GM21737 (cell line): ENCODE results near the gene SH2D6.
"Not testable (repeated sequence)": the region's sequence is repeated elsewhere in the genome, so short reads cannot be mapped to it uniquely, and the experiment has no call there.

ENCODE experiments used
- ATAC-seq: cut with Tn5 transposase; IDR thresholded peaks from one replicate; pipeline ENCODE4 v1.9.1; 2021; ENCODE audit warnings: mild to moderate bottlenecking, moderate library complexity; ENCODE audit not compliant: unreplicated experiment

Gene SH2D6

DNA sequence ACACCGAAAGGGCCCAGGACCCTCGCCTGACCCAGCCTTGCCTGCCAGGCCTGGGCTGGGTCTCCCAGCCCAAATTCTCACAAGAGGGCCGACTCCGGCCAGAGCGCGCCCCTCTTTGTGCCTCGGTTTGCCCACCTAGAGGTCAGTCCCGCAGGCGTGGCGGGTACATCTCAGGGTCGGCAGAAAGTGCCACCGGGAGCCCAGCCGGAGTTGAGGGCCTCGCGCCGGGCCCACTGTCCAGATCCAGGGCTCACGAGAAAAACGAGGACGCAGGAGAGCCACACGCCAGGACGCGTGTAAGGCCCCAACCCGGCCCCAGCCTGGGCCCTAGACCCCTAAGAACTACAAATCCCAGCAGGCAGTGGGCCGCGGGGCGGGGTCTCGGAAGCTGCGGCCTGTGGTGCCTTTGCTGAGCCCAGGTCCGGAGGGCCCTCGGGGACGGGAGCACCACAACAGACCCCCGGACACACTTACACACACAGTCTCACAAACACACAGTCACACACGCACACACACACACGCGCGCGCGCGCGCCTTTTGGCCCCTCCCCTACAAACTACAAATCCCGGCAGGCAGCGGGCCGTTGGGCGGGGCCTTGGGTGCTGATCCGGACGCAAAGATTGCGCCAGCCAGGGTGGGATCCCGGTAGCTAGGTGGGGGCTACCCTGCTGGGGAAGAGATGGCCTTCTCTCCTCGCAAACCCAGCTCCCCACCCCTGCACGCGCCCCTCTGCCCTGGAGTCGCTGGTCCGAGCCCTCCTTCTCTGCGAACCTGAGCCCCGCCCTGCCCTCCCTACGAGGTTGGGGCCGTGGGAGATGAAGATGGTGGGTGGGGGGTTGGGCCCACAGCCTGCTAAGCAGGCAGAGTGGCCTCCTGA, at the start of gene SH2D6:
Gene SH2D6 (plus strand): TSS at position 583 of the 877 bp plus-strand sequence. CDS start 10,752 bp downstream, outside the sequence.
- peak; percentile 80 for ATAC-seq

DNA sequence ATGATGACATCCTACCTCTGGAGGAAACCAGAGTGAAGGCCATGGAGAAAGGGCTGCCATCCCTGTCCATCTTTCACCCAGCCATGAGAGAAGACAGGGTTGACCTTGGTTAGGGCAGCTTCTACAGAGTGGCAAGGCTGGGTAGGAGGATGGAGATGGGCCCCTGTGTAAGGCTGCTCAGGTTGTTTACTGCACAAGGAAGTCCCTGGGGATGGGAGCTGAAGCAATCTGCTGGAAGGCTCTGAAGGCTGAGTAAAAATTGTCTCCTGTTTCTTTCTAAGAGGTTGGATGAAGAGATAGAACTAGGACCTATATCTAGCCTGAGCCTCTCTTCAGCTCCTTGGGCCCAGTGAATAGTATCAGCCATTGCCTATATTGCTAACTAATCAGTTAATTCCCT, 49.6 kb upstream of the SH2D6 start:
- no peak for ATAC-seq

DNA sequence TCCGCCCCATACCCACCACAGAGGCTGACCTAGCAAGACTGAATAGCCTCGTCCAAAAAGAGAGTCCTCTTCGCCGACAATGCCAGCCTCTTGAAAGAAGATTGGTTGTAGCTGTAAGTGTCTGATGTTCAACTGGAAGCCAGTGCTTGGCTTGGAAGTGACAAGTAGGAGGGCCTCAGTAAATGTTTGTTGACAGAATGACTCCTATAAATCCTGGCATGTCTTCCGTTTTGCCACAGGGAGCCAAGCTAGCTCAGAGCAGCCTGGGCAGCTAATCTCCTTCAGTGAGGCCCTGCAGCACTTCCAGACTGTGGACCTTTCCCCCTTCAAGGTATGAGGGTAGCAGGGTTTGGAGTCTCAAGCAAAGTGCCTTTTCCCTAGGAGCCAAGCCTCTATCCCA, 49.0 kb upstream of the SH2D6 start:
- ATAC-seq, result no peak

DNA sequence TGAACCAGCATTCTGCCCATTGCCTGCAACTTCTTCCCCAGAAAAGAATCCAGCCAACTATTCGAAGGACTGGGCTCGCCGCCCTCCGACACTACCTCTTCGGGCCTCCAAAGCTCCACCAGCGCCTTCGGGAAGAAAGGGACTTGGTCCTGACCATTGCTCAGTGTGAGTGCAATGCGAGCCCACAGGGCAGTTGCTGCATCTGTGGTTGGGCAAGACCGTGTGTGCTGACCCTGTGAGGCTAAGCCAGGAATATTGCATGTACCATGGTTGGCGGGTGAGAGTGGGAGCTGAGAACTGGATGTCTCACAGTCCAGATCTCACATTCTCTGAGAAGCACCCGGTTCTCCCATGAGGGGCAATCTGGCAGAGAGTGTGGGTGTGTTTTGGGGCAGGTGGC, 47.5 kb upstream of the SH2D6 start:
- no peak for ATAC-seq

DNA sequence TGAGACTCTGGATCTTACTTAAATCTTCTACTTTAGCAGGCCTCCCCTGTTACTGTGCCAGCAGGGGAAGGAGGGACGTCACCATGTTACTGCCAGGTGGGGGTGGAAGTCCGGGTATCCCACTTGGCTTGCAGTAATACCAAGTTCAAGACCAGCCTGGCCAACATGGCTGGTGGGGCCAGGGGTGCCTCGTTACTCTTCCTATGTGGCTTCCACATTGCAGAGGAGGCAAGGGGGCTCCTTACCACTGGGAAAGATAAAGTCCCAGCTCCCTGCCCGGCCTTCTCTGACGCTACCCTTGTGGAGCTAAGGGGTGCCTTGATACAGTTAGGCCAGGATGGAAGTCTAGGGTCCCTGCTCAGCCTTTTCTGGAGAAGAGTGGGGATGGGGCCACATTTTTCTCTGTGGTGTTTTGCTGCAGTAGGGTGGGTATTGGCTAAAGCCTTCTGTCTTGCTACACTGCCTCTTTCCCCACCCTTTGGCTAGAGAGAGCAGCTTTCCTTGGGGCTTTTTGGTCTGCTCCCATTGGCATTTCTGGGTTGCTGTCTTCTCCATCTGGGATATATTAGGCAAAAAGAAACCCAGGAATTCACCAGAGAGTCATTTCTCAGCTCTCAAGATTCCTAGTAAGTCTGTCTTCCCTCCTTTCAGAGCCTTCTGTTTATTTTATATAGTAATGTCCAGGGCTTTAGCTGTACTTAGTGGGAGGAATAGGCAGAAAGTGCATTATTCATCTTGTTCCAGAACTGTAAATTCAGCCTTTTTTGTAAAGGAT, 42.0 kb upstream of the SH2D6 start:
- ATAC-seq, result no peak

DNA sequence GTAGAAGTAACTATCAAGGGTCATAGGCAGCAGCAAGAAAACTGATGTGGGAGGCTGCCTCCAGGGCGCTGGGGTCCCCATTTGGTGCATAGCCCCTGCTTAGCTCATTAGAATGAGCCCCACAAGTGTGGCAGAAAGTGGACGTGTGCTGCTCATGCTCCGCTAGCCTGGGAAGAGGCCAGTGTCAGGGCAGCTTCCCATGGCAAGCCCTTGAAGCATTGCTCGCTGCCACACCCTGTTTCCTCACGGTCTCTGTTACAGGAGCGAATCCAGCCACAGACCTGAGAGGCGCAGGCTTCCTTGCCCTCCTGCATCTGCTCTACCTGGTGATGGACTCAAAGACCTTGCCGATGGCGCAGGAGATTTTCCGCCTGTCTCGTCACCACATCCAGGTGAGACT, 41.4 kb upstream of the SH2D6 start:
- no peak for ATAC-seq

DNA sequence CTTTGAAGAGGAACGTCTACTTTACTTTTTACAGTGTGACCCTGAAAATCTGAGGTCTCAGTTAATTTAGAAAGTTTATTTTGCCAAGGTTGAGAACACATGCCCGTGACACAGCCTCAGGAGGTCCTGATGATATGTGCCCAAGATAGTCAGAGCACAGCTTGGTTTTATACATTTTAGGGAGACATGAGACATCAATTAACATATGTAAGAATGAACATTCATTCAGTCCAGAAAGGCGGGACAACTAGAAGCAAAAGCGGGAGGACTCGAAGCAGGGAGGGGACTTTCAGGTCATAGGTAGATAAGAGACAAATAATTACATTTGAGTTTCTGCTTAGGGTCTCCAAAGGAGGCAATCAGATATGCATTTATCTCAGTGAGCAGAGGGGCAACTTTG, 40.3 kb upstream of the SH2D6 start:
- no peak for ATAC-seq

DNA sequence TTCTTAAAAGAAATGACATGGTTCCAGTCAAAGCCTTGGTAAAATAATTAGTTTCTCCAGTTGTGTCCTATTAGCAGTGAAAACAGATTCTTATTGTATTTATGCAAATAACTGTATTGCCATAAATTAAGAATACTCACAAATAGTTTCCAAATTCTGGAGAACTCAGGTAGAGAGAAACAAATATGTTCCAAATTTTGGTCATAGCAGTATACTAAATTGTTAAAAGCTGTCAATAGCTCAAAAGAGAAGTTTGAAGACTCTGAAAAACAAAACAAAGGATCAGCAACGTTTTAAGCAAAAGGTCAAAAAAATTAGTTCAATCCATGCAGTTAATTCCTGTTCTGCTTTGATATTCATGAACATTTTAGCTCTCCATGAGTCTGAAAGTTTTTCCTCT, 38.5 kb upstream of the SH2D6 start:
- no peak for ATAC-seq

DNA sequence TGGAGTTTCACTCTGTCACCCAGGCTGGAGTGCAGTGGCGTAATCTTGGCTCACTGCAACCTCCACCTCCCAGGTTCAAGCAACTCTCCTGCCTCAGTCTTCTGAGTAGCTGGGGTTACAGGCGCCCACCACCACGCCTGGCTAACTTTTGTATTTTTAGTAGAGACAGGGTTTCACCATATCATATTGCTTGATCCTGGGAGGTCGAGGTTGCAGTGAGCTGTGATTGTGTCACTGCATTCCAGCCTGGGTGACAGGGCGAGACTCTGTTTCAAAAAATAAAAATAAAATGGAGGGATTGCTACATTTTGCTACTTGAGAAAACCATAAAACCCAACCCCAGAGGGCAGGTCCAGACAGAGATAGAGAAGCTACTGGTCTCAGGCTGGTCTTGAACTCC, 35.4 kb upstream of the SH2D6 start:
- not testable (repeated sequence) for ATAC-seq

DNA sequence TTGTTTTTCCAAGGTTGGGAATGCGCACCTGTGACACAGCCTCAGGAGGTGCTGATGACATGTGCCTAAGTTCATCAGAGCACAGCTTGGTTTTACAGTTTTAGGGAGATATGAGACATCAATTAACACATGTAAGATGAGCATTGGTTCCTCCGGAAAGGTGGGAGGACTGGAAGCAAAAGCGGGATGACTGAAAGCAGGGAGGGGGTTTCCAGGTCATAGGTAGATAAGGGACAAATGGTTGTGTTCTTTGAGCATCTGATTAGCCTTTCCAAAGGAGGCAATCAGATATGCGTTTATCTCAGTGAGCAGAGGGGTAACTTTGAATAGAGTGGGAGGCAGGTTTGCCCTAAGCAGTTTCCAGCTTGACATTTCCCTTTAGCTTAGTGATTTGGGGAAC, 34.7 kb upstream of the SH2D6 start:
- ATAC-seq, result no peak

DNA sequence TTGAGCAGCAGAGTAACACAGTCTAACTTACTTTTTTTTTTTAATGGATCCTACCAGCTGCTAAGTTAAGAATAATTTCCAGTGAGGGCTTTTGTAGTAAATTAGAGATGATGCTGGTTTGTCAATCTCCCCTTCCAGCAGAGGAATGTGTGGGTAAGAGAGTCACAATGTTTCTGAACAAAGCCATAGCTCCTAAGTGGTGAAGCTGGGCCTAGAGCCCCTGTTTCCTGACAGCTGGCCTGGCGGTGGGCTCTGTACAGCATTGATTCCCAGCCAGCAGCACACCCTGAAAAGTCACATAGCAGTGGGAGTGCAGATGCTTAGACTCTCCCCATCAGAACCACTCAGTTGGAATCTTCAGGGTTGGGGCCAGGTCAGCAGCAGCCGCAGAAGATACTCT, 32.8 kb upstream of the SH2D6 start:
- ATAC-seq, result no peak

DNA sequence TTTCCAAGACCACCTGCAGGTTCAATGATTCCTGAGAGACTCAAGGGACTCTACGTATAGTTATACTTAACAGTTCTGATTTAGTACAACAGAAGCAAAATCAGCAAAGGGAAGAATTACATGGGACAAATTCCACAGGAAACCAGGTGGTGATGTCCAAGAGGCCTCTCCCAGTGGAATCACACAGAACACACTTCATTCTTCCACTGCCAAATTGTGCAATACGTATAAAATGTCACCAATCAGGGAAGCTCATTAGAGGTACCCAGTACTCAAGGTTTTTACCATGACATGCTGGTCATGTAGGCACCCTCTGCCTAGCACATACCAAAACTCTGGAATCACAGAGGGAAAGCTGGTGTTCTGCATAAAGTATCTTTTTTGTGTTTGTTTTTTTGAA, 30.8 kb upstream of the SH2D6 start:
- ATAC-seq, result no peak

DNA sequence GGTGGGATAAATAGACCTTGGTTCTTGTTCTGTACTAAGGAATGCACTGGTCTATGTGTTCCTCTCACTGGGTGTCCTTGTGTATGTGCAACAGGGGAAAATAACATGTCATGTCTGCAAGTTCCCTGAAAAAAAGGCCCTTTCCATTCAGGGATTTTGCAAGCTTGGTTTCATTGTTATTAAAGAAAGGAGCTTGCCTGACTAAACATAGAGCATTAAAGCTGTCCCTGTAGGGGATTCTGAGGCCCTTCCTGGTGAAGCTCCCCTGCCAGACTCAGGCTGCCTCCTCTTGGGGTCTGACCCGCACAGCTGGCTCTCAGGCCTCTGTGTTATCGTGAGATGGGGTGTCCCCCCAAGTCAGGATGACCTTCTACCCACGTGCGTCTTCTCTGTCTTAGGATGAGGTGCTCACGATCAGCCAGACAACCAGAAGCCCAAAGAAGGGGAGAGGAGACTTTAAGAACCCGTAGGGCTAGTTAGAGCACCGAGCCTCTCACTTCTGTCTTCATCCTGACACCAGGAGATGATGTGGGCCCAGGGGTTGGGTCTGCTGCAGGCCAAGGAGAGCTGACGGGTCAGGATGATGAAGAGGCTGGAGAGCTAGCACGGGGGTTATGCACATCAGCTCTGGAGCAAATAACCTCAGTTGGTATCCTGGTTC, 29.5 kb upstream of the SH2D6 start:
- no peak for ATAC-seq

DNA sequence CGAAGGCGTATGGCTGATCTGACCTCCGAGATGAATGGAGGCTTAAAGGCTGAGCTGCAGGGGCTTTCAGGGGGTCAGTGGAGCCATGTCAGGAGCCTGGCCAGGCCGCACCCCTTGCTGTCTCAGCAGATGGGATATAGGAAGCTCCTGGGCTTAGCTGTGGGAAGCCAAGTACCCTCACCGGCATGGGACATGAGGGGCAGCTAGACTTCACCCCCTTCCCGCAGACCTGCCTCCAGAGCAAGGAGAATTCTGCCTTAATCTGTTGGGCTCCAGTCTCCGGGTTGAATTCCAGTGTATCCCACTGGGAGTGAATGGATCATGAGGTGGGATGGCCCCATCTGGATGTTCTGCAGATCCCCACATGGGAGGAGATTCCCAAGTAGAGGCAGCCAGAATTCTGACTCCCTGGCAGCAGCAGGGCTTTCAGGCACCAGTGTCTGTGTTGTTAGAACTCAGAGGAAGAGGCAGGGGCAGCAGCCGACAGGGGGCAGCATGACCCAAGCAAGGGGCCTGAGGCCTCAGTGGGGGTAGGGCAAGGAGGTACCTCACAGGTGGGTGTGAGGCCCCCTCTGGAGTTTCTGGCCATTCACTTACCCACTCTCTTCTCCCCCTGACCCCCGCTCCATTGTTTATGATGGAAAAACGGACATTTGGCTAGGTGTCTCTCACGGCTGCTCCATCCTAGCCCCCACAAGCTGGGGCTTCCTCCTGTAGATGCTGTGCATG, 27.4 kb upstream of the SH2D6 start:
- ATAC-seq, result no peak

DNA sequence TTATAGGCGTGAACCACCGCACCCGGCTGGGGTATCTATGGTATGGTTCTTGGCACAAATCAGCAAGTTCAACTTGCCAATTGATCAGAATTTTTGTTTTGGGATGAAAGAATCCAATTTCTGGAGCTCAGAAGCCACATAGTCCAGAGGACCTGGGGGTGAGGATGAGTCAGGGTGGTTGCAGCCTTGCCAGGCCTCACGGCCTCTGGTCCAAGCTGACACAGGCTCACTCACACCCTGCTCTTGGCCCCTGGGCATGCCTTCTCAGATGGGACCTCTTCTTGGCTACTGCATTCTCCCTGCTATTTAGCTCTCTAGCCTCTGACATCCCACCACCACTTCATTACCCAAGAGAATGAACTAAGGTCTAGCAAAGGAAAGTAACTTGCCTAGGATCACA, 24.7 kb upstream of the SH2D6 start:
- ATAC-seq, result no peak

DNA sequence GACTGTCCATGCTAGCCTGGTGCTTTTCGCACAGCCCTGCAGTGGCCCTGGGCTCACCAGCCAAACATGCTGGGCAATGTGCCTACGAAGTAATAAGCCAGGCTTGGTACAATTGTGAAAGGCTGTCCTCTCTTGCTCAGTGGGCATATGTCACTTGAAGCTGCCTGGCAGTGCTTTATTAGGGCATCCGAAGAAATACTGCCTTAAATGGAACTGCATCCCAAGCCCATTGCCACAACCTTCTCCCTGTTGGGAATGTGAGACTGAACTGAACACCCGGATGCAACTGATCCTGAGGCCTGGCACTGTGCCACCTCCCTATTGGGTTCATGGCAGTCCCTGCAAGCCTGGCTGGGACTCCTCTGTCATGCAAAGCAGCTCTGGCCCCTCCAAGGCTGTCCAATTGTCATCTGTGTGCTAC, 24.2 kb upstream of the SH2D6 start:
- ATAC-seq, result no peak

DNA sequence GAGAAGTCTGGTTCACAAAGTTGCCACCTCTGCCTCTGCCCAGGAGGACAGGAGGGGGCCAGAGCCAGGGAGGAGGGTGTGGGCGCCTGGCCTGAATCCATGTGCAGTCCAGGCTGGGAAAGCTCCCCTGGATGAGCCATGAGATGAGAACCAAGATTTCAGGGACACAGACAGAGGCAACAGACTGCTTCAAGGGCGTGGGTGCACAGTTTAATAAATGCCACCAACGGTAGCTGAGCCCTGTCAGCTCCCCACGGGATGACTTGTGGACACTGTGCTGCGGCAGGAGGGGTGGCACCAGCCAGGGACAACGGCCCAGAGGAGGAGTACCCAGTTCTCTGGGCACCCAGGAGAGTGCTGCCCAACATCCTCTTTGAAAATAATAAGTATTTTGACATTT, 23.5 kb upstream of the SH2D6 start:
- ATAC-seq, result no peak

DNA sequence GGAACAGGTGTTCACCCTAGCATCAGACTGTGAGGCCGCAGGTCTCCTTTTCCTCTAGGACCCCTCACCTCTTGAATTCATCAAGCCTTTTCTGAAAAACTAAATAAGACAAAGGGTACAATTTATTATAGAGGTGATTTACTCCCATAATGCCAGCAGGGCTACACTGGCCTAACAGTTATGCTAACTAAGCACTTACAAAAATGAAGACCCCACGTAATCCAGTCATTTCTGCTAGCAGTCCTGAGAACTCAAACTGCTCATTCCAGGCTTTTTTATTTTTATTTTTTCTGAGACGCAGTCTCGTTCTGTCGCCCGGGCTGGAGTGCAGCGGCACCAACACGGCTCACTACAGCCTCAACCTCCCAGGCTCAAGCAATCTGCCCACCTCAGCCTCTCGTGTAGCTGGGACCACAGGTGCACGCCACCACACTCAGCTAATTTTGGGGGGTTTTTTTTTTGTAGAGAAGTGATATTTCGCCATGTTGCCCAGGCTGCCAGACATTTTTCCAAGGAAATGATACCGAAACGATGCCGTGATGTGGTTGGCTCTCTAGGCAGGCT, 22.5 kb upstream of the SH2D6 start:
- ATAC-seq, result no peak

DNA sequence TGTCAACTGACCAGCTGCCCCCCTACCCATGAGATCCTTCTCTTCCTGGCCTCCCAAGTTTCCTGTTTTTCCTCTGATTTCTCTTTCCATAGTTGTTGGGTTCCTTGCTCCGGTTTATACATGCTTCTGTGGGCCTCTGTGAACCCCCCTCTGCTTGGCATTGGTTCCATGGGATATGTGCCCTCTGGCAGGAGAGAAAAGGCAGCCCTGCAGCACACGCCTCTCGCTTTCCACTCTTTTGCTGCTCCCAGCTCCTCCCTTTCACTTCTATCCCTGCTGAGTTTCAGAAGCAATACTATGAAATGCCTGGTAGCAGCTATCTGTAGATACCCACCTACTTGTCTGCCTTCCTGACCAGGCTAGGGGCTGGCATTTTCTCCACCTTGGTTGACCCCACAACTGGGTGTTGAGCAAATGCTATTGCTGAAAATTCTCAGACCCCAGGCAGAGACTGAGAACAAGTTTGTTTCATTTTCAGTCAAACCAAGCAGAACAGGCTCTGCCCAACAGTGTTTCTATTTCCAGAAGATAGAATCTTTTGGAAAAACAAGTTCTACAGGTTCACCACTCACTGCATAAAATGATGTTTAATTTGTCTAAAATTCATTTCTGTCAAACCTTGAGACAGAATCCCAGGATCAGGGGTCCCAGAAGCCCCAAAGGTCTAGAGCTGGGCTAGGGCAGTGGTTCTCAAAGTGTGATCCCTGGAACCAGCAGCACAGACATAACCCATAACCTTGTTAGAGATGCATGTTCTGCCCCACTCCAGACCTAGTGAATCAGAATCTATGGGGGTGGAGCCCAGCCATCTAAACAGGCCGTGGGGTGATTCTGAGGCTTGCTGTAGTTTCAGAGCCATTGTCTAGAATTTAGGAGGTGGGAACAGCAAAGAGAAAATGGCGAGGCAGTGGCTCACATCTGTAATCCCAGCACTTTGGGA, 21.7 kb upstream of the SH2D6 start:
- ATAC-seq, result no peak

DNA sequence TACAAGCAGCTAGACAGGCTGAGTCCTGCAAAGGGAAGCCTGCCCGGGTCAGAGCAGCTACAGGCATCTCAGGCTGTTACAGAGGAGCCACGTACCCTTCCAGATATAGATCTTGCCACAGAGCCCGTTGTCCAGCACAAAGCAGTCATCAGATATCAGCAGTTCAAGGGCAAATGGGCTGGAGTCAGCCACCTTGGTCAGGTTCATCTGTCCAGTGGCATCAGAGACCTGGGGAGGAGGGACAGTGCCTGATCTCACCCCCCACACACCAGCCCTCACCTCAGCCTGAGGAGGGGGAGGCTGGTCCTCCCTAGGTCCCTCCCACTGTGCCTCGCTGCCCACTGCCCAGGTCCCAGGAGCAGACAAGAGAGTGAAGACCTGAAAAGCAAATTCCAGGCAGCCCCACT, 20.6 kb upstream of the SH2D6 start:
- no peak for ATAC-seq
